Activated T-helper 1 cell treated with anti-CD3 and anti-CD28 coated beads, Interleukin-12 subunit alpha, Interleukin-12 subunit beta, Interleukin-2, Interleukin-4 antibody, amounts not matched to agents 30 ng/mL and 10 ng/mL and 1 ng/mL, durations not matched to agents 14 hours and 24 hours and 36 hours (primary cell): ENCODE measurements around the gene CTSW. TPM values are rescaled to one million over a fixed set of nuclear protein-coding genes. Genes with fewer than 3 reads are reported as not detected.

Experiments used
- DNase-seq: peaks from one replicate; pipeline ENCODE4 v3.0.0; 2021; ENCODE audit warnings: low spot score
- H3K27ac Mint-ChIP-seq: one replicate; pipeline ENCODE4 v1.8.0; 2021; ENCODE audit warnings: mild to moderate bottlenecking, mixed read lengths
- H3K27me3 Mint-ChIP-seq: one replicate; pipeline ENCODE4 v1.8.0; 2022; ENCODE audit warnings: mild to moderate bottlenecking, moderate library complexity, mixed read lengths; ENCODE audit not compliant: insufficient read depth
- H3K36me3 Mint-ChIP-seq: one replicate; pipeline ENCODE4 v1.8.0; 2021; ENCODE audit warnings: low read depth, mixed read lengths
- H3K4me1 Mint-ChIP-seq: one replicate; pipeline ENCODE4 v1.8.0; 2021; ENCODE audit warnings: low read depth, mixed read lengths
- H3K4me3 Mint-ChIP-seq: one replicate; pipeline ENCODE4 v1.8.0; 2021; ENCODE audit warnings: mild to moderate bottlenecking, moderate library complexity, mixed read lengths
- H3K9me3 Mint-ChIP-seq: one replicate; pipeline ENCODE4 v1.8.0; 2021; ENCODE audit warnings: mixed read lengths
- intact Hi-C: fragments of 100-400 bp; cut with micrococcal nuclease; formaldehyde crosslinking; loops from one replicate; pipeline ENCODE4 v1.15.1; 2024
- total RNA-seq: library from RNA; stranded (reverse); gene quantifications from 2 replicates; pipeline ENCODE4 v1.2.3, GENCODE V29; 2022

CTSW gene
- total RNA-seq, 1 donor from 2014 or later = 7.4 TPM

DNA sequence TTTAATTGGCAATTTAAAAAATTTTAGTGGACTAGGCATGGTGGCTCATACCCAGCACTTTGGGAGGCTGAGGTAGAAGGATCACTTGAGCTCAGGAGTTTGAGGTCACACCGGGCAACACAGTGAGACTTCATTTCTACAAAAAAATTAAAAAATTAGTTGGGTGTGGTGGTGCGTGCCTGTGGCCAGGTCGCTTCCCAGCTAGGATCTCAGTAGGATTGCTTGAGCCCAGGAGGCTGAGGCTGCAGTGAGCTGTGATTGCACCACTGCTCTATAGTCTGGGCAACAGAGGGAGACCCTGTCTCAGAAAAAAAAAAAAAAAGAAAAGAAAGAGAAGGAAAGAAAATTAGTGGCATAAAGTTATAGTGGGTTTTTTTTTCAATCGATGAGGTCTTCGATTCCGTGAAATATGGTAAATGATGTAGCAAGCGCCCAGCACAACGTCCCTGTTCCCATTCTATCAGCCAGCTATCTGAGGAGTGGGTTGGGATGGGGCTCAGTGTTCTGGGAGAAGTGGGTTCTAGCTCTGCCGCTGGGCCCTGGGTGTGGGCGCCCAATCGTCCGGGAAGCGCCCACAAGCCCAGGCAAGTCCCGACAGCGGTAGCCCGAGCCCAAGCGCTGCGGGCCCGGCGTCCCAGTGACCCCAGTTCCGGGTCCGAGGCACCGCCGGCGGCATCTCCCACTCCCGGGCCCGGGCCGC lies 19.2 kb downstream of the CTSW start:
- no peaks in the 10 kb centered on the region for H3K9me3 Mint-ChIP-seq
- intact Hi-C loops = no loop called here

GRCh38 chr11:65899356-65900124 lies 19.9 kb downstream of the CTSW start:
- DNase-seq = peak; percentile 57
- intact Hi-C loops = loop anchor here (1.0 to 2.0 kb wide), 6 partner anchors 9 to 103 kb away; partner anchors contain the start of genes BANF1, C11orf68, CCDC85B and CFL1
- Mint-ChIP-seq H3K9me3 (no peaks in the 10 kb centered on the region), H3K27ac (peak overlapping the region; percentile 58), H3K27me3 (peaks cover 8% of the 10 kb centered on the region), H3K4me3 (peak overlapping the region; percentile 82), H3K4me1 (peaks cover 26% of the 10 kb centered on the region), H3K36me3 (peaks cover 20% of the 10 kb centered on the region)

More for the DNA sequence above, 19.2 kb downstream of the CTSW start:
- peaks cover 33% of the 10 kb centered on the region for H3K4me1 Mint-ChIP-seq
- H3K27me3 Mint-ChIP-seq = peaks cover 4% of the 10 kb centered on the region
- no peak for DNase-seq
- H3K27ac Mint-ChIP-seq = peak overlapping the region; percentile 82
- H3K4me3 Mint-ChIP-seq = peak overlapping the region; percentile 84
- H3K36me3 Mint-ChIP-seq = peaks cover 23% of the 10 kb centered on the region

- Mint-ChIP-seq H3K27ac (peak within 1 kb of the TSS; percentile 67), H3K4me3 (peak within 1 kb of the TSS; percentile 82), H3K36me3 (peaks cover 17% of the 10 kb centered on the region), H3K9me3 (no peaks in the 10 kb centered on the region), H3K27me3 (peaks cover 9% of the 10 kb centered on the region), H3K4me1 (peaks cover 23% of the 10 kb centered on the region)
- DNase-seq = peak; percentile 89
- intact Hi-C loops = loop anchor here (1.0 to 2.0 kb wide), 6 partner anchors 10 to 102 kb away; partner anchors contain the start of genes BANF1, C11orf68, CCDC85B and CFL1
These were observed 20.7 kb downstream of the CTSW start, which contains the start of gene FOSL1 for GRCh38 chr11:65900125-65900898. Gene FOSL1, minus strand, starts transcription at chr11:65900388. Its CDS starts 49 bp downstream, at chr11:65900339.

DNA sequence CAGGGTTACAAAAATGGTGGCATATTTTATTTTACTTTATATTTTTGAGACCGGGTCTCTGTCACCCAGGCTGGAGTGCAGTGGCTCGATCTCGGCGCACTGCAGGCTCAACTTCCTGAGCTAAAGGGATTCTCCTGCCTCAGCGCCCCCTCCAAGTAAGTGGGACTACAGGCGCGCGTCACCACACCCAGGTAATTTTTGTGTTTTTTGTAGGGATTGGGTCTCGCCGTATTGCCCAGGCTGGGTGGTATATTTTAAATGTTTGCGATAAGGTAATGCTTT lies 21.2 kb downstream of the CTSW start:
- intact Hi-C loops = loop anchor here (1.0 to 2.0 kb wide), 6 partner anchors 11 to 101 kb away; partner anchors contain the start of genes BANF1, C11orf68, CCDC85B and CFL1
- peak overlapping the region; percentile 68 for H3K4me3 Mint-ChIP-seq
- no peaks in the 10 kb centered on the region for H3K9me3 Mint-ChIP-seq
- H3K27me3 Mint-ChIP-seq = peaks cover 11% of the 10 kb centered on the region
- H3K27ac Mint-ChIP-seq = peak overlapping the region; percentile 67
- no peak for DNase-seq
- peaks cover 18% of the 10 kb centered on the region for H3K4me1 Mint-ChIP-seq
- peaks cover 13% of the 10 kb centered on the region for H3K36me3 Mint-ChIP-seq

DNA sequence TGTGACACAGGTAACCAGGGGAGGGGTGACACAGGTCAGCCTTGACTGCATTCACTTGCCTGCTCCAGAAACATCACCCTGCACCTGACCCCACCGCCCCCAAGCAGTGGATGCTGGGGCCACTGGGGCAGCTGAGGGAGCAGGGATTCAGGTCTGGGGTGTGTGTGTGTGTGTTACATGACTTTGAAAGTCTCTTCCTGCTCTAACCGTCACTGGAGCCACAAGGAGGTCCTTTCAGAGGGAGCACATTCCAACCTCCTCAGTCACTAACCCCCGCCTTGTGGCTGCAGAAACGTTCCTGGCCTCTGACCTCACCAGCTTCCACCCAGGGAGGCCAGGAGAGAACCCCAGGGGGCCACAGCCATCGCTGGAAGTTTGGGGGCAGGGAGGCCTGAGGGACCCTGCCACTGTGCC lies 23.4 kb downstream of the CTSW start:
- Mint-ChIP-seq H3K36me3 (no peaks in the 10 kb centered on the region), H3K9me3 (no peaks in the 10 kb centered on the region), H3K4me3 (no peak overlapping the region), H3K4me1 (peaks cover 6% of the 10 kb centered on the region), H3K27ac (no peak overlapping the region), H3K27me3 (peaks cover 22% of the 10 kb centered on the region)
- intact Hi-C loops = no loop called here
- no peak for DNase-seq

- Mint-ChIP-seq H3K27me3 (peaks cover 22% of the 10 kb centered on the region), H3K27ac (no peak overlapping the region), H3K9me3 (no peaks in the 10 kb centered on the region), H3K4me3 (no peak overlapping the region), H3K4me1 (peaks cover 6% of the 10 kb centered on the region), H3K36me3 (no peaks in the 10 kb centered on the region)
- no peak for DNase-seq
- intact Hi-C loops = no loop called here
These were observed 24.1 kb downstream of the CTSW start for GRCh38 chr11:65903715-65904114.

DNA sequence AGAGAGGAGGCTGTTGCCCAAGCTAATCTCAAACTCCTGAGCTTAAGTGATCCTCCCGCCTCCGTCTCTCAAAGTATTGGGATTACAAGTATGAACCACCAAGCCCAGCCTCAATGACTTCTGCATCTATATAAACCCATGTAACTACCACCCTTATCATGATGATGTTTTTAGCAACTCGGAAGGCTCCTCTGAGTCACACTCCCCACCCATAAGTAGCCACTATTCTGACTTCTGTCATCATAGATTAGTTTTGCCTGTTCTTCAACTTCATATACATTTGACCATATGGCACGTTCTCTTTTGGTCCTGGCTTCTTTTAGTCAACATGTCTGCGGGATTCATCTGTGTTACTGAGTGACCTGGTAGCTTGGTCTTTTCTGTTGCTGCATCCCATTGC lies 27.0 kb downstream of the CTSW start:
- Mint-ChIP-seq H3K9me3 (no peaks in the 10 kb centered on the region), H3K4me1 (peaks cover 14% of the 10 kb centered on the region), H3K36me3 (no peaks in the 10 kb centered on the region), H3K4me3 (no peak overlapping the region), H3K27me3 (peaks cover 25% of the 10 kb centered on the region), H3K27ac (no peak overlapping the region)
- intact Hi-C loops = no loop called here
- no peak for DNase-seq

- Mint-ChIP-seq H3K36me3 (no peaks in the 10 kb centered on the region), H3K4me3 (no peak overlapping the region), H3K27me3 (peaks cover 22% of the 10 kb centered on the region), H3K4me1 (peaks cover 8% of the 10 kb centered on the region), H3K9me3 (no peaks in the 10 kb centered on the region), H3K27ac (no peak overlapping the region)
- intact Hi-C loops = no loop called here
- no peak for DNase-seq
These were observed 28.2 kb downstream of the CTSW start for GRCh38 chr11:65907878-65908277.

DNA sequence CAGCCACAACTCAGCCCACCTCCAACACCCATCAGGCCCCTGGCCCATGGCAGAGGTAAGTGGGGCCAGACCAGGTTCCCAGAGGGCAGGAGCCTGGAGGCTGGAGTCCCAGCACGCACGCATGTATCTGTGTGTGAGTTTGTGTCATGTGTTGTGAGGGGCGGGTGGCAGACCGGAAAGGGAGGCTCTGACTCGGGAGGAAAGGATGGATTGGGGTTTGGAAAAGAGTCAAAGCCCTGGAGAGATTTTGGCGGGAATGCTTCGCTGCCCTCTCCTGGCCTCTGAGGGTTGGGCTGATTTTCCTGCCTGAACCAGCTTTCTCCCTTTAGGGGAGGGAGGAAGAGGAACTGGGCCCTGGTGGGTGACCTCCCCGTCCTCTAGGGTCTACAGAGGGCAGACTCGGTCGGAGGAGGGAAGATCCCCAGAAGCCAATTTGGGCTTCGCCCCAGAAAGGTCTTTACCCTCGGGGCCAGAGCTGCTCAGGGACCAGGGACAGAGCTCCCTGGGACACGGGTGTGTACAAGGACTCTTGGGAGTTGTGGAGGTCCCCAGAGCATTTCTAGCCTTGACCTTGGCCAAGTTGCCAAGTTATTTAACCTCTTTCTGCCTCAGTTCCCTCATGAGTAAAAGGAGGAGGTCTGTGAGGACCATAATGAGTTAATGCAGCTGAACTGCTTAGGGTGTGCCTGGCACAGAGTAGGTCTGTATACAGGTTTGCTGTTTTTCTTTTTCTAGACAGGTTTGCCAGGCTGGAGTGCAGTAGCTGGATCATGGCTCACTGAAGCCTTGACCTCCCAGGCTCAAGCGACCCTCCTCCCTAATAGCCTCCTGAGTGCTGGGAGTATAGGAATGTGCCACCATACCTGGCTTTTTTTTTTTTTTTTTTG lies 32.3 kb downstream of the CTSW start:
- no peak for DNase-seq
- H3K4me3 Mint-ChIP-seq = no peak overlapping the region
- H3K27me3 Mint-ChIP-seq = peaks cover 9% of the 10 kb centered on the region
- H3K4me1 Mint-ChIP-seq = peaks cover 17% of the 10 kb centered on the region
- intact Hi-C loops = no loop called here
- H3K36me3 Mint-ChIP-seq = peaks cover 10% of the 10 kb centered on the region
- H3K27ac Mint-ChIP-seq = no peak overlapping the region
- H3K9me3 Mint-ChIP-seq = no peaks in the 10 kb centered on the region

DNA sequence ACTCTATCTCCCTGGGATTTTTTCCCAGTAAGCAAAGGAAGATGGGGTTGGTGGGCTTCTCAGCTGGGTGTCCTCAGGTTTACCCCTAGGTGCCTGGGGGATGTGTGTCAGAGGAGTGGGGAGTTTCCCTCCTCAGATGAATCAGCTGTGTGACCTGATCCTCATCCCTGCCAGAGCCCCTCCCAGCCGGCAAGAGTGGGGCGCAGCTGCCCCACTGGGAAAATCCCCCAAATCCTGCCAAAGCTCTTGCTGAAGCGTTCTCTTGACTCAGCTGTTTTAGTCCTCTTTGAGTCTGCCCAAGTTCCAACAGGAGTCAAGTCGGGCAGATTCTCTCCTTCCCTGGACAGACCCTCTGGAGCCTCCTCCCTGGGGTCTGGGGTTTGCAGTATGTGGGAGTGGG lies 33.2 kb downstream of the CTSW start:
- peaks cover 20% of the 10 kb centered on the region for H3K4me1 Mint-ChIP-seq
- H3K27ac Mint-ChIP-seq = no peak overlapping the region
- H3K36me3 Mint-ChIP-seq = peaks cover 13% of the 10 kb centered on the region
- H3K4me3 Mint-ChIP-seq = no peak overlapping the region
- DNase-seq = no peak
- no peaks in the 10 kb centered on the region for H3K9me3 Mint-ChIP-seq
- intact Hi-C loops = no loop called here
- H3K27me3 Mint-ChIP-seq = peaks cover 3% of the 10 kb centered on the region

GRCh38 chr11:65915101-65915820 lies 35.6 kb downstream of the CTSW start:
- Mint-ChIP-seq H3K36me3 (peaks cover 15% of the 10 kb centered on the region), H3K4me1 (peaks cover 16% of the 10 kb centered on the region), H3K27me3 (no peaks in the 10 kb centered on the region), H3K27ac (no peak overlapping the region), H3K4me3 (peak overlapping the region; percentile 19), H3K9me3 (no peaks in the 10 kb centered on the region)
- intact Hi-C loops = no loop called here
- DNase-seq = no peak
